Measurements from ENCODE around the gene PAFAH1B1.

GRCh38 chr17:2708585-2709182 lies 115.2 kb downstream of the PAFAH1B1 start:
- no peak for TF ChIP-seq POLR2A (IDR thresholded peaks at IDR 0.05; ENCODE audit: low read depth, low read length)
- TF ChIP-seq POLR2AphosphoS5 (IDR thresholded peaks at IDR 0.05; ENCODE audit: low read depth, low read length), result no peak
- TF ChIP-seq TAF1 (IDR thresholded peaks at IDR 0.05; ENCODE audit: low read depth, low read length), result no peak
- no peak for TF ChIP-seq POU2F2 (IDR thresholded peaks at IDR 0.05; ENCODE audit: low read depth, low read length)
- TF ChIP-seq SPI1 (IDR thresholded peaks at IDR 0.05; ENCODE audit: low read depth, low read length), result no peak
